GM11168 (cell line): ENCODE data around the gene SAMD5.

Source experiments
- in situ Hi-C: fragments of 300-500 bp; cut with MboI; formaldehyde crosslinking; loops from one replicate; pipeline ENCODE4 v1.12.0; 2022; ENCODE audit warnings: low sequenced_read_pairs; ENCODE audit not compliant: unreplicated experiment

SAMD5 gene

DNA sequence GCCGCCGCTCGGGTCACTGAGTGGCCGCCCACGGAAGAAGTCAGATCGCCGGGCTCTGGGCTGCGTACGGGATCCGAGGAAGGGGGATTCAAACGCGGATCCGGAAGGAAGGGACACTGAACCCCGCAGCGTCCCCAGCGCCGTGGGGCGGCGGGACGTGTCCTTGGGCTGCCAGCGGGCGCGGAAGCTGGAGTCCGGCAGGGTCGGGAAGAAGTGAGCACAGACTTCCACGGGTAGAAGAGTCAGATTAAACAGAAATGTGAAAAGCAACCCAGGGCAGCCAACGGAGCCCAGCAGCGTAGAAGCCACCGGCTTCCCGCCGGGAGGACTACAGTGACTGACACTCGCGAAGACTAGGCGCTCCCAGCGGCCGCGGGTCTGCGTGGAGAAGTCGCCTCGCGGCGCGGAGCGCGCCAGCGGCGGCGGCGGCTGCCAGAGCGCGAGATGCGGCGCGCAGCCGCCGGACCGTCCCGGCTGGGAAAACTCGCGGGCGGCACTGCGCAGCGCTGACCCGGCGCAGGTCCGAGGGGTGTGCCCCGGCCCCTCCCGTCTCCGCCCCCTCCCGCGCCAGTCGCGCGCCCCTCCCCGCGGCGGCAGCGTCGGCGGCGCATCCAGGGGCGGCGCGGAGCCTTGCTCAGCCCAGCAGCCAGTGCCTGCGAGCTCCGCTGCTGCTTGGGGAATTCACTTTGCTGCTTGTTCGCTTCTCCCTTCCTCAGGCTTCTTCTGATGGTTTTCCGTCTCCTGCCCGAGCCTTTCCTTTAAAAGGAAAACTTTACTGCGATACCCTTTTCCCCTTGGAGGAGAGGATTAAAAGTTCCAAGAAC lies at the start of gene SAMD5:
SAMD5 (plus strand) TSS at position 649 of the 824 bp plus-strand sequence. CDS start 239 bp downstream, outside the sequence.
- in situ Hi-C loops = no loop called here

DNA sequence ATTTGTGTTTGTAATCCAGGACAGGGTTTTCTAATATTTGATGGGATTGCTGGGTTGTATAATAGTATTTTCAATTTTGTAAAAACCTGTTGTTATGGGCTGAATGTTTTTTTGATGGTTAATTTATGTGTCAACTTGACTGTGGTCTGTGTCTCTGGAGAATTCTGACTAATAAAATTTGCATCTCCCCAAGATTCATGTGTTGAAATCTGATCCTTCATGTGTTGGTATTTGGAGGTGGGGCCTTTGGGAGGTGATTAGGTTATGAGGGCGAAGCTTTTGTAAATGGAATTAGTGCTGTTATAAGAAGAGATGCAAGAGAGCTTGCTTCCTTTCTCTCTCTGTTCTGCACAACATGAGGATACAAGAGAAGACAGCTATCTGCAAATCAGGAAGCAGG lies 48.7 kb upstream of the SAMD5 start:
- in situ Hi-C loops = no loop called here

DNA sequence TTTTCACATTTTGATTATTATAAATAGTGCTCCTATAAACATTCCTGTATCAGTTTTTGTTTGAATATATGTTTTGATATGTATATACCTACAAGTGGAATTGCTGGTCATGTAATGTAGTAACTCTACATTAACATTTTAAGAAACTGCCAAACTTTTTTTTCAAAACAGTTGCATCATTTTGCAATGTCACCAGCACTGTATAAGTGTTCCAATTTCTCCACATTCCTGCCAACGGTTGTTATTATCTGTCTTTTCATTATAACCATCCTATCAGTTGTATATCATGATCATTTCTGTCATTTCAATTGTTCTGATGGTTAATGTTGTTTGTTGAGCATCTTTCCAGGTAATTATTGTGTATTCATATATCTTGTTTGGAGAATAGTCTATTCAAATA lies 44.8 kb upstream of the SAMD5 start:
- in situ Hi-C loops = no loop called here

DNA sequence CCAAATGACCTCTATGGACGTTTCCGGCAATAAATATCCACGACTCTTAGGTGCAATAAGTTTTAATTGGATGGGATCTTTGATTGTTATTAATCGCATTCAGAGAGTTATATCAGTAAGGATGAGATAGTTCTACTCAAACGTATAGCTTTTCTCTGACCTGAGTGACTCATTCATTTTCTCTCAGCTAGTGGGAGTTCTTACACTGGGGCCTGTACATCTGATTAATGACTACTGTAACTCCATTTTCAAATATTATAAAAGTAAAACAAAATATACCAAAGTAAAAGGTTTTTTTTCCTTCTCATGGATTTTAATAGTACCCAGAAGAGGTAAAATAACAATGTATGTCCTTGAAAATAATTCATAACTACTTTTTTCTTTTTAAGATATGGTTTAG lies 41.1 kb upstream of the SAMD5 start:
- in situ Hi-C loops = no loop called here

DNA sequence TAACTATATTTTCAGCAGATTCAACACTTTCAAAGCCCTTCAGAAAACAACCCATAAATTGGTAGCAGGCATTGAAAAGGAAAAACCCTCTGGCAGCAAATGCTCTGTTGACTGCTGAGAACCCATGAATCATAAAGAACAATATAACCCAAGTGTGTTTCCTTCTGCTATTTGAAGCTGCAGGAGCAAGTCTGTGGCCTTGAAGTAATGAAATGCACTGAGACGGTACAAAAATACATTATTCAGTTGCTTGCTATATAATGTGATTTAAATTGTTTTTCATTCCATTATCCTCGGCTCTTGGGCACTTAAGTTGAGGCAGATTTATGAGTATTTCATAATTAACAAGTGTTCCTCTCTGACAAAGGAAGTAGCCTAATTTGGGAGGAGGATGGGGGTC lies 40.6 kb upstream of the SAMD5 start:
- in situ Hi-C loops = no loop called here

DNA sequence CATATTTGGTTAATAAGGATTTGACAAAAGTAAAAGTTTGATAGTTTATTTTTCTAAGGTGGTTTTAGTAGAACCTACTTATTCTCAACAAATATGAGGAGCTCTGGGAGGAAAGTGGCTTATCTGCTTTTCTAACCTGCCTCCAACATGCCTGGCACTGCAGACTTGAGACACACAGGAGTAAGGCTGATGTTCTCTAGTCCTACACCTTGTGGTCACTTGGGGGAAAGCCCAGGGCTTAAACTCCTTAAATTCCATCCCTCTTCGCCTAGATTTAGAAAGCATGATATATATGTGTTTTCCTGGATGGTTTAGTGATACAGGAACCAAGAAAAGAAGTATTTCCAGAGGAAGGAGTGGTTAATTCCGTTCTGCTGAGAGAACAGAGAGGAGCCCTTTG lies 39.9 kb upstream of the SAMD5 start:
- in situ Hi-C loops = no loop called here

DNA sequence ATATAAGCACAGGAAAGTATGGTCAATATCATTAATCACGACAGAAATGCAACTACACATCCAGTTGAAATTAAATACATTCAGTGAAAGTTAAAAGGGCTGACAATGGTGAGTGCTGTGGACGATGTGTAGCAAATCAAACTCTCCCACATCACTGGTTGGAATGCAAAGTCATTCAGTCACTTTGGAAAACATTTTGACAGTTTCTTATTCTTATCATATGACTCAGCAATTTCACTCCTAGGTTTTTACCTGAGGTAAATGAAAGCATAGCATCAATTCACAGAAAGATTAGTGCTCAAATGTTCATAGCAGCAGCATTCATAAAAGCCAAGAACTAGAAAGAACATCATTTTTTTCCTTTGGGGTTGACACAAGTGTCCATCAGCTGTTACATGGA lies 28.6 kb upstream of the SAMD5 start:
- in situ Hi-C loops = loop anchor here (25.0 kb wide), 1 partner anchor 682 kb away; no protein-coding TSS in a partner anchor

DNA sequence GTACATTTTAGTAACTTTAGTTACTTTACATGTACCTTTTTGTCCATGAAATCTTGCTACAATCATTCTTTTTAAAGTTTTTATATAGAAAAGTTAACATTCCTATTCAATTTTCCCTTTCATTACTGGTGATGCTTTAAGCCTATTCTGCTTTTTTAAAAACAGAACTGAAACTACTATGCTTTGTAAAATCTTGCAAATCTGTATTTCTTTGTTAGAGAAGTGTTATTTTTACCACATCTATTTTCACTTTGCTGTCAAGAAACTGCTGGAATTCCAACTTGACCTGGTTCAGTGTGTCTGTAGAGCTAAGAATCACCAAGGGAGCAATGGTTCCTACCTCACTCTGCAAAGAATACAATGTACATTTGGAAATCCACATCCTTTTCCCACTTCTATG lies 21.8 kb upstream of the SAMD5 start:
- in situ Hi-C loops = loop anchor here (25.0 kb wide), 1 partner anchor 676 kb away; no protein-coding TSS in a partner anchor

DNA sequence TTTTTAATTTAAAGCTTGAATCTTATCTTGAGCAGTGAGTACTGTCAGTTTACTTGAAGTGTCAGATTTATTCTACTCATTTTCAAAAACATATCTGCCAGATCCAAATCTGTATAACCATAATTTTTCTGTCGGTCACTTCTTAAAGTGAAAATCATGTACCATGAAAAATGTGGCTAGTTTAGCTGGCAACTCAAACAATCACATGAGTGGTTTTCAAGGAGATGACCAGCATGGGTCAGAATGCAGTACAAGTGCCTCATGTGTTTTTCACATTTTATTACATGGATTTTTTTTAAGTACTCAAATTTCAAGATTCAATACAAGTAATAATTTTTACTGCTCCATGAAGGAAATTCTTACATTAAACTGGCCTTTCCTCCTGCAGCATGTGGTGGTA lies 11.0 kb upstream of the SAMD5 start:
- in situ Hi-C loops = loop anchor here (25.0 kb wide), 1 partner anchor 665 kb away; no protein-coding TSS in a partner anchor

DNA sequence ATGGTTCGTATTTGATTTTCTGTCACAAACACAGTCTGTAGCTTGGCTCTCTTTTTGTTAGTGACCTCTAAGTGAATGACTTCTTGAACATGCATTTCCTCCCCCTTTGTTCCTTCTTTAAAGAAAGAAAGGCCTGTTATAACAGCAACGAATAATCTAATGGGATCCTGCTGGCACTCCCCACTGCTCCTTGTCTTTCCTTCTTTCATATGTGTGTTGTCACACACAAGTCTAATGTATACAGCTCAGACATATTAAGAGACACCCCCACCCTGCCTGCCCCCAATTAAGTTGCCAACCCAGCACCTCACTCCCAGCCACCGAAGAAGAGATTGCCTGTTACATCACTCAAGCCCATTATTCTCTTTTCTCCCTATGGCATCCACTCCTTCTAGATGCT lies 4.9 kb upstream of the SAMD5 start:
- in situ Hi-C loops = no loop called here

DNA sequence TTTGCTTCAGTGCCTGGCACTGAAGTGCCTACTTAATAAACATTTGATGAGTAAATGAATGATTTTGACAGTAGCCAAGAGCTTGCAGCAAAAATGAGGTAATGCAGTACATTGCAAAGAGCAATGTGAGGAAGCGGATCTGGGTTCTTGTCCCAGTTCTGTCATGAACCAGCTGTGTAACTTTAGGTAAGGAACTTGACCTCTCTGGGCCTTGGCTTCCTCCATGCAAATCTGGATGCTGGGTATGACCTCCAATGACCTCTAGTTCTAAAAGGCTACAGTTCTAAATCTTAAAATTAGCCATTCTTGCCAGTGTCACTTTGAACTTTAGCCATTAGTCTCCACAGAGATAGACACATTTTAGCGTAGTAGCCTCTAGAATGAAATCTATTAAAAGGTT lies 3.6 kb upstream of the SAMD5 start:
- in situ Hi-C loops = no loop called here

DNA sequence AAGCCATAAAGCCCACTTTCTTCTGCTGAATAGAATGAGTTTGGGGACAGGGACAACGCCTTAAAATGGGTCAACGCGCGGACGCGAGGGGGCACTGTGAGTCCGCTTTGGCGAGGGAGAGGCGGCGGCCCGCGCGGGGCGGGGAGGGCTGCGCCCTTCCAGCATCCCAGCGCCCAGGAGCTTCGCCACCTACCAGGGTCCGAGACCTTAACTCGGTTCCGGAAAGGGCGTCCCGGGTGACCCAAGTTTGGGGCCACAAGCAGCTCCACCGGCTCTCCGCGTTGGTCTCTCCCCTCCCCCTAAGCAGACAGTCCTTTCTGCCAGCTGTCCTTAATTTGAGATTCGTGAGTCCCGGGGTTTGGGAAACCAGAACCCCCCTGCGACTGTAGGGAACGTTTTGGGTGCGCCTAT lies 1.8 kb upstream of the SAMD5 start:
- in situ Hi-C loops = no loop called here

DNA sequence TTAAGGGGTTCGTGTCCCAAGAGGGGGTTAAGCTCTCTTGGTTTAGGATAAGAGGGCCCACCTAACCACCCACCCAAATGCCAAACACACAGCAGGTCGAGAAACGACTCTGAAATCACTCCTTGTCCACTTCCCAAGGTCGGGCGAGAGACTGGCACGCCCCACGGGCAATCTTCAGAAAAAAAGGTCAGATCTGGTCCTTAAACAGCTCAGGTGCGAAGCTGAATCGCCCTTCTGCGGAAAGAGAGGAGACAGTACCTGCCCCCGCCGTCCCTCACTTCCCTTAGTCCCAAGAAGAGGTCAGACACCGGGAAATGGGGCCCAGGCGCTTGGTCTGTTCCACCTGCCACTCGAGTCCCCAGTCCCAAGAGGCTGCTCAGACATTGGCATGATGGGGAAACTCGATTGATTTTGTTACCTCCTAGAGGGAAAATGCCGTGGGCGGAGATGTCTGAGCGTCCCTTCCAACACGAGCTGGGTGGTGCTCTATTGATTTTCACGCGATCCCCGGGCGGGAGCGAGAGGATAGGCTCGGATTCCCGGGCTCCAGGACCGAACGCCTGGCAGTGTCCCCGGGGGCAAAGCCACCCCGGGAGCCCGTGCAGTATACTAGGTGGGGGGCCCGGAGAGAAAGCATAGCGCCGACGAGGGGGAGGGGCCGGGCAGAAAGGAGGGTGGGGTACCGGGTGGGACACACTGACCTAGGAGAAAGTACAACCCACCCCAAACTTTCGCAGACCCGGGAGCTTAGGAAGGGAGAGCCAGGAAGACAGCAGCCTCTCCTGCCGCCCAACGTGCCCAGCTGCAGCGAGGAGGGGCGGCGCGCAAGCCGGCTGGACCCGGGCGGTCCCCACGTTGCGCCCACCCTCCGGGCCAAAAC lies 1.1 kb upstream of the SAMD5 start:
- in situ Hi-C loops = no loop called here

DNA sequence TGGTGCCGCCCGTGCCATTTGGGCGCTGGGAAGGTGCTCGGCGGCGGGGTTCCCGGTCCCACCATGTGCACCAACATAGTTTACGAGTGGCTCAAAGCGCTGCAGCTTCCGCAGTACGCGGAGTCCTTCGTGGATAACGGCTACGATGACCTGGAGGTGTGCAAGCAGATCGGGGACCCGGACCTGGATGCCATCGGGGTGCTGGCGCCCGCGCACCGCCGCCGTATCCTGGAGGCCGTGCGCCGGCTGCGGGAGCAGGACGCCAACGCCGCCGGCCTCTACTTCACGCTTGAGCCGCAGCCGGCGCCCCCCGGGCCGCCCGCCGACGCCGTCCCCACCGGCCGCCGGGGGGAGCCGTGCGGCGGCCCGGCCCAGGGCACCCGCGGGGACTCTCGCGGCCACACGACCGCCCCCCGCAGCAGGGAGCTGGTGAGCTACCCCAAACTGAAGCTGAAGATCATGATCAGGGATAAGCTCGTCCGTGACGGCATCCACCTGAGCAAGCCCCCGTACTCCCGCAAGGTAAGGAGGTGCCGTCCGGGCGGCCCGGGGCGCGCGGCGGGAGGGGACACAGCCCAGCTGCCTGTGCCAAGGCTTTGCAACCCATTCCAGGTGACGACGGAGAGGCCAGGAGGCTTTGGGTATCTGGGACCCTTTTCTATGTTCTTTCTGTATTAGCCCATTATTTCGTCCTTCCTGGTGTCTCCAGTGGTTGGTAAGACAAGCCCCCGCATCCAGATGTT lies 547 bp downstream of the SAMD5 start:
- in situ Hi-C loops = no loop called here

DNA sequence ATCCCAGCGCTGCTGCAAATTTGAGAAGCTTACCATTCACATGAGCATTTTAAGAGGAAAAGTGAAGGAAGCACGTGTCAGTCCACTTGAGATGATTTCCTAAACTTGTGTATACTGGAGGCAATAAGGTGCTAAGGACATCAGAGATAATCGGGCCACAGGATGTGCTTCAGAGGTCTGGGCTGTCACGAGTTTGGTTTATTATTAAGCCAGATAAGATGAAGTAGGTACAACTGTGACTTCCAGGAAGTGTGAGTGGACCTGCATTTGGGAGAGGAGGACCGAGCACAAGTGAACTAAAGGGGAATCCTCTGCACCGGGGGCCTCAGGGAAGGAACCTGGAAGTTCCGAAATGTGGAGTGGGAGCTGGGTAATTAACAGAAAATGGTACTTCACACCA lies 1.4 kb downstream of the SAMD5 start:
- in situ Hi-C loops = no loop called here

DNA sequence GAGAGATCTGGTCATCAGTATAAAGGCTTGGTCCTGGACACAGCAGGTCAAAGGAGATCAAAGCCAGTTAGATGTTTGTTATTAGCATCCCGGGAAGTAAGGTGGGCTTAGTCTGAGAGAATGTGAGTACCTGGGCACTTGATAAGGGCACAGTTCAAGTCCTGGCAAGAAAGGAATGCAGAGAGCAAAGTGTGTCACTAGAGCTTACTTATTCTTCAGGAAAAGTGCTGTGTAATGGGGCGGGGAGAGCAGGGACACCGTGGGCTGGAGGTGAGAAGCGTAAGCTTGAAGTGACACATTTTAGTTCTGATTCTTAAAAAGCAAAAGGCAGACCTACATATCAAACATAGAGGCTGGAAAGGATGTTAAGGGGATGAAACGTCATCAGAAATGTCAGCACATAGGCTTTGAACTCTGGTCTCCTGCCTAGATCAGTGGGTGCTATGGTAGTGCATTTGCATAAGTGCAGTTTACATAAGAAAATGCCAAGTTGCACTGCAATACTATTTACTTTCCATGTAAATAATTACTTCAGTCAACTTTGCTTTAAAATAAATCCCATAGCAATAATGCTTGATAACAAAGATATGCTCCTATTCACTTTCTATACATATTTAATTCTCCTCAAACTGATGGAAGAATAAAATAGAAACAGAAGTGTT lies 2.6 kb downstream of the SAMD5 start:
- in situ Hi-C loops = no loop called here

DNA sequence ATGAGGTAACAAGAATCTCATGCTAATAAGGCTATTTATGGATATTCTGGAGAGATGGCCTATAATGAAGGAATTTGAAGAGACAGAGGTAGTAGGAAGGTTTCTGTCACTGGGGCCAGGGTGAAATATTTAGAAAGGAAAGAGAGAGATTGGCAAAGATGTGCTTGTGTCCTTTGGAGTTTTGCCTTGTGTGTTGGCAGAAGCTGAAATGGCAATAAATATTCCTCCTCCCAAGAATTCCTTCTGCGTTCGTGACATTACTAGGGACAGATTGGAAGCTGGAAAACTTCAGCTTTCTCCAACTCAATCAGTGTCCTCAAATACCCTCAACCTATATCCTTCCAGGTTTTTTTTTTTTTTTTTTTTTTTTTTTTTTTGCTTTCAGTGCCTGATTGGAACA lies 6.3 kb downstream of the SAMD5 start:
- in situ Hi-C loops = no loop called here

DNA sequence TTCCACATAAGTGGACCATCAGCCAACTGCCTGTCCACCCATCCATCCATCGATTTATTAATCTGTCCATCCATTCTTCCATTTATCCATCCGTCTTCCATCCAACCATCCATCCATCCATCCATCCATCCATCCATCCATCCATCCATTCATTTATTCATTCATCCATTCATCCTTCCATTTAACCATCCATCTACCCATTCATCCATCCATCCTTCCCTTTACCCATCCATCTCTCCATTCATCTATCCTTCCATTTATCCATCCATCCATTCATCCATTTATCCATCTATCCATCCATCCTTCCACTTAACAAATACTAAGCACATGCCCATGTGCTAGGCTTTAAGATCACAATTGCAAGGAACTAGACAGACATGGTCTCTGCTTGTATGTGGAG lies 6.8 kb downstream of the SAMD5 start:
- in situ Hi-C loops = no loop called here

DNA sequence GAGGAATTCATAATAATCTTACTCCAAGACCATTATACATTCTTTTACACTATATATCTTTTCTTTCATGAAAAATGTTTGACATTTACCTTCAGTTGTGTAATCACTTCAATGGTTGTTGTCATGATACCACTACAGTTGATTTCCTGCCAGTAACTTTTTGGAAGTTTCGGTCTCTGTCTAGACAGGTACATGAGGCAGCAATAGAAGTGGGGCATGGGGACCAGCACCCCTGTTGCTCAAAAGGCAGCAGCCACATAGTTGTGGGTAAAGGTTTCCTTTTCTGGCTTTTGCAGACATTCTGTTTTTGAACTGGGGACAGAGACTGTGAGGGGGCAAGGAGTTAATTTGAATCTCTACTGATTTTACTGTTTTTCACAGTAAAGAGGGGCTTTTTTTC lies 14.1 kb downstream of the SAMD5 start:
- in situ Hi-C loops = no loop called here
